Measurements from ENCODE around the gene TSLP.
A peak's percentile ranks its signal among the peaks of the same experiment; 100 is the strongest.

The TSLP gene

GRCh38 chr5:111061618-111062017, 9.9 kb upstream of the TSLP start:
- TF ChIP-seq, protein P1, sequence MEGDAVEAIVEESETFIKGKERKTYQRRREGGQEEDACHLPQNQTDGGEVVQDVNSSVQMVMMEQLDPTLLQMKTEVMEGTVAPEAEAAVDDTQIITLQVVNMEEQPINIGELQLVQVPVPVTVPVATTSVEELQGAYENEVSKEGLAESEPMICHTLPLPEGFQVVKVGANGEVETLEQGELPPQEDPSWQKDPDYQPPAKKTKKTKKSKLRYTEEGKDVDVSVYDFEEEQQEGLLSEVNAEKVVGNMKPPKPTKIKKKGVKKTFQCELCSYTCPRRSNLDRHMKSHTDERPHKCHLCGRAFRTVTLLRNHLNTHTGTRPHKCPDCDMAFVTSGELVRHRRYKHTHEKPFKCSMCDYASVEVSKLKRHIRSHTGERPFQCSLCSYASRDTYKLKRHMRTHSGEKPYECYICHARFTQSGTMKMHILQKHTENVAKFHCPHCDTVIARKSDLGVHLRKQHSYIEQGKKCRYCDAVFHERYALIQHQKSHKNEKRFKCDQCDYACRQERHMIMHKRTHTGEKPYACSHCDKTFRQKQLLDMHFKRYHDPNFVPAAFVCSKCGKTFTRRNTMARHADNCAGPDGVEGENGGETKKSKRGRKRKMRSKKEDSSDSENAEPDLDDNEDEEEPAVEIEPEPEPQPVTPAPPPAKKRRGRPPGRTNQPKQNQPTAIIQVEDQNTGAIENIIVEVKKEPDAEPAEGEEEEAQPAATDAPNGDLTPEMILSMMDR (IDR thresholded peaks at IDR 0.05) = no peak
- Mint-ChIP-seq H3K4me1 (no peaks in the 10 kb centered on the region), H3K27me3 (ENCODE audit: low read depth, poor library complexity) (peaks cover 37% of the 10 kb centered on the region), H3K9me3 (no peaks in the 10 kb centered on the region), H3K4me3 (no peak overlapping the region), H3K36me3 (ENCODE audit: low read depth) (no peaks in the 10 kb centered on the region), H3K27ac (no peak overlapping the region)
- no peak for DNase-seq

- TF ChIP-seq, protein P1 (IDR thresholded peaks at IDR 0.05) = peak; percentile 26
These were observed 7.7 kb upstream of the TSLP start for GRCh38 chr5:111063709-111064322.

DNA sequence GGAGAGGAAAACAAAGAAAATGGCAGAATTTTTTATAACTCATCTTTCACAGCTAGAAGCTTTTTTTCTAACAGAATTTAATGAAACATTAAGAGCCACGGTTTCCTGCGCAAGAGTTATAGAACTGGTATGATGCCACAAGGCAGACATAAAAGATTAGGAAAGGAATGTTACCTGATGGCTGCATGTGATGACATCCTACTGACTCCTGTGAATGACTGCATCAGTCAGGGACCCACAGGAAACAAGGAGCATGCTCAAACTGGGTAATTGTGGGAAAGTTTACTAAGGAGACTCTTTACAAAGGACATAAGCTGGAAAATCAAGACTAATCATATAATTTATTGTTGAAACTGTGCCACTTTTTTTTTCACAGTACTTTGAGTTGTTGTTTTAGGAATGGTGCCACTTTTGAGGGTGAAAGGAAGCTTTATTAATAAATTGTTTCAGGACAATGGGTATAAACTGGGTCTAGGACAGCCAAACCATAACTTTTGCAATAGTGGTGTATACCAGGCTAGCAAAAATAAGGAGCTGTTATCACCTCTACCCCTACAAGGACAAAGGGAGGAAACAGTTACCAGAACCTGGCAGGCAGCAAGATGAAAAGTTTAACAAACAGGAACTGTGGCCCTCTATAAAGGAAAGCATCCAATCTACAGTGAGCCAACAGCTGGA, 5.1 kb upstream of the TSLP start:
- peaks cover 13% of the 10 kb centered on the region for H3K4me1 Mint-ChIP-seq
- no peak for DNase-seq
- H3K36me3 Mint-ChIP-seq (ENCODE audit: low read depth) = no peaks in the 10 kb centered on the region
- TF ChIP-seq, protein P1 (IDR thresholded peaks at IDR 0.05) = no peak
- H3K27ac Mint-ChIP-seq = no peak overlapping the region
- no peaks in the 10 kb centered on the region for H3K9me3 Mint-ChIP-seq
- H3K27me3 Mint-ChIP-seq (ENCODE audit: low read depth, poor library complexity) = peaks cover 71% of the 10 kb centered on the region
- H3K4me3 Mint-ChIP-seq = no peak overlapping the region

More at GRCh38 chr5:111063709-111064322, 7.7 kb upstream of the TSLP start:
- Mint-ChIP-seq H3K27ac (no peak overlapping the region), H3K9me3 (no peaks in the 10 kb centered on the region), H3K4me3 (no peak overlapping the region), H3K4me1 (no peaks in the 10 kb centered on the region), H3K27me3 (ENCODE audit: low read depth, poor library complexity) (peaks cover 45% of the 10 kb centered on the region), H3K36me3 (ENCODE audit: low read depth) (no peaks in the 10 kb centered on the region)
- DNase-seq = no peak

GRCh38 chr5:111068213-111068612, 3.3 kb upstream of the TSLP start:
- Mint-ChIP-seq H3K4me3 (no peak overlapping the region), H3K36me3 (ENCODE audit: low read depth) (no peaks in the 10 kb centered on the region), H3K27me3 (ENCODE audit: low read depth, poor library complexity) (peaks cover 85% of the 10 kb centered on the region), H3K9me3 (no peaks in the 10 kb centered on the region), H3K4me1 (peaks cover 21% of the 10 kb centered on the region), H3K27ac (no peak overlapping the region)
- TF ChIP-seq, protein P1 (IDR thresholded peaks at IDR 0.05) = no peak
- no peak for DNase-seq

- no peak for DNase-seq
These were observed 1.7 kb upstream of the TSLP start for GRCh38 chr5:111069839-111070238.

More at GRCh38 chr5:111069839-111070238, 1.7 kb upstream of the TSLP start:
- Mint-ChIP-seq H3K4me1 (peaks cover 26% of the 10 kb centered on the region), H3K27ac (no peak overlapping the region), H3K27me3 (ENCODE audit: low read depth, poor library complexity) (peaks cover 98% of the 10 kb centered on the region), H3K4me3 (peak overlapping the region; percentile 82), H3K36me3 (ENCODE audit: low read depth) (no peaks in the 10 kb centered on the region), H3K9me3 (no peaks in the 10 kb centered on the region)
- TF ChIP-seq, protein P1 (IDR thresholded peaks at IDR 0.05) = no peak
